HepG2 (cell line): ENCODE results near the gene IL17D. TPM values are rescaled to one million over a fixed set of nuclear protein-coding genes. Genes with fewer than 3 reads are reported as not detected.

ENCODE experiments used
- ATAC-seq: fragments of 200-7000 bp; cut with Tn5 transposase; 3 replicates; pipeline ENCODE4 v1.9.1; 2020; ENCODE audit warnings: mild to moderate bottlenecking, moderate library complexity
- BruUV-seq: library from RNA; stranded (reverse); fragments of 400-500 nt; replicated peaks from 2 replicates; lab custom pipeline; 2021; lab: Mats Ljungman, UMichigan
- CTCF ChIA-PET: fragments of 300-600 bp; formaldehyde crosslinking; extraction: SDS; loops from one replicate; lab custom pipeline; 2021; ENCODE audit warnings: low total read pairs, inconsistent platforms, low intra/inter-chr PET ratio; lab: Yijun Ruan, JAX
- POLR2A ChIA-PET: fragments of 350-600 bp; sonication (Branson Sonifier 250); formaldehyde crosslinking; loops from one replicate; lab custom pipeline; 2020; ENCODE audit warnings: antibody characterized with exemption, inconsistent platforms; lab: Yijun Ruan, JAX
- DNase-seq: peaks from one replicate; pipeline ENCODE4 v3.0.0-alpha.2; 2015; ENCODE audit warnings: low spot score
- FAIRE-seq: peaks from 3 replicates; lab custom pipeline; 2011; peaks lifted over from hg19 to GRCh38; lab: Jason Lieb, UNC
- H2AFZ ChIP-seq: one replicate; pipeline ENCODE4 v1.6.1; 2011; ENCODE audit warnings: low read length, inconsistent platforms
- H3K27ac ChIP-seq: fragments of 300-600 bp; 3 replicates; pipeline ENCODE4 v1.8.0; 2011; ENCODE audit warnings: mixed run types, mild to moderate bottlenecking, mixed read lengths, low read length, inconsistent platforms; ENCODE audit not compliant: insufficient read depth; ENCODE audit errors: extremely low read length
- H3K27me3 ChIP-seq, 2 experiments: fragments of 200-600 bp in 1 of 2; 2 replicates in 1 of 2; 3 replicates in 1 of 2; pipeline versions ENCODE4 v1.6.0 to v1.8.0; 2011; ENCODE audit warnings: low read length in 2 of 2, mild to moderate bottlenecking in 2 of 2, moderate library complexity in 2 of 2, inconsistent platforms in 1 of 2; ENCODE audit not compliant: insufficient read depth in 2 of 2, control insufficient read depth in 1 of 2
- H3K36me3 ChIP-seq, 2 experiments: fragments of 200-600 bp in 1 of 2; replicated peaks in 1 of 2; 2 replicates in 1 of 2; 3 replicates in 1 of 2; pipeline versions ENCODE4 v1.5.1 to v1.8.0; 2011; ENCODE audit warnings: low read length in 2 of 2, inconsistent platforms in 1 of 2; ENCODE audit not compliant: insufficient read depth in 2 of 2, control insufficient read depth in 1 of 2
- H3K4me1 ChIP-seq: 2 replicates; pipeline ENCODE4 v1.5.1; 2012; ENCODE audit warnings: low read length, inconsistent platforms; ENCODE audit not compliant: insufficient read depth
- H3K4me2 ChIP-seq: 2 replicates; pipeline ENCODE4 v1.6.0; 2011; ENCODE audit warnings: low read depth, low read length, inconsistent platforms
- H3K4me3 ChIP-seq, 3 experiments: fragments of 200-600 bp in 1 of 3; sonication (generic), shearing (Covaris generic) in 1 of 3; replicated peaks in 1 of 3; 2 replicates each; pipeline ENCODE4 v1.5.1; 2011 to 2016; ENCODE audit warnings: low read length in 3 of 3, inconsistent platforms in 2 of 3, low read depth in 2 of 3, mild to moderate bottlenecking in 2 of 3, control low read depth in 1 of 3, mixed read lengths in 1 of 3; ENCODE audit not compliant: insufficient read depth in 1 of 3
- H3K79me2 ChIP-seq: one replicate; pipeline ENCODE4 v1.6.1; 2011; ENCODE audit warnings: low read length, inconsistent platforms; ENCODE audit not compliant: insufficient read depth
- H3K9ac ChIP-seq: 2 replicates; pipeline ENCODE4 v1.6.0; 2011; ENCODE audit warnings: mild to moderate bottlenecking, low read depth, low read length, inconsistent platforms; ENCODE audit not compliant: insufficient read depth
- H3K9me3 ChIP-seq: 2 replicates; pipeline ENCODE4 v1.5.1; 2012; ENCODE audit warnings: mild to moderate bottlenecking, low read length
- H4K20me1 ChIP-seq: 2 replicates; pipeline ENCODE4 v1.6.0; 2011; ENCODE audit warnings: inconsistent platforms, mild to moderate bottlenecking, low read length, moderate library complexity; ENCODE audit not compliant: insufficient read depth
- ESRRA ChIP-seq: sonication (generic); formaldehyde crosslinking; IDR thresholded peaks from 2 replicates; pipeline ENCODE4 v1.5.1; 2020; ENCODE audit warnings: mild to moderate bottlenecking, low read depth, missing genetic modification reagents
- KIAA2018 ChIP-seq: sonication (generic); formaldehyde crosslinking; IDR thresholded peaks from 2 replicates; pipeline ENCODE4 v1.5.0; 2020; ENCODE audit warnings: mild to moderate bottlenecking, missing genetic modification reagents, borderline replicate concordance
- RORA ChIP-seq: sonication (generic); formaldehyde crosslinking; IDR thresholded peaks from 2 replicates; pipeline ENCODE4 v1.5.0; 2020; ENCODE audit warnings: mild to moderate bottlenecking, missing genetic modification reagents, moderate library complexity
- SAP130 ChIP-seq: IDR thresholded peaks from 2 replicates; pipeline ENCODE4 v1.6.1; 2016; ENCODE audit warnings: low read depth
- SRSF1 ChIP-seq: fragments of 200-400 bp; formaldehyde crosslinking; optimal IDR thresholded peaks from 2 replicates; pipeline ENCODE3; 2017; ENCODE audit warnings: mild to moderate bottlenecking, low read depth, low read length, moderate library complexity
- ZNF12 ChIP-seq: sonication (generic); formaldehyde crosslinking; IDR thresholded peaks from 2 replicates; pipeline ENCODE4 v1.5.0; 2020; ENCODE audit warnings: missing genetic modification reagents
- ZNF564 ChIP-seq: sonication (generic); formaldehyde crosslinking; IDR thresholded peaks from 2 replicates; pipeline ENCODE4 v1.8.1; 2023; ENCODE audit warnings: mild to moderate bottlenecking, missing genetic modification reagents
- WGBS: methylation state at CpG from one replicate; pipeline ENCODE4 v1.1.6; 2017; ENCODE audit warnings: low lambda C conversion rate; 5-methylcytosine and 5-hydroxymethylcytosine counted together
- in situ Hi-C: cut with HindIII; loops from 2 replicates; pipeline ENCODE4 v1.10.0; 2017; ENCODE audit warnings: low pct_unique_long_range_greater_than_20kb; ENCODE audit not compliant: extremely low pct_ligation_motif_present
- intact Hi-C: fragments of 100-400 bp; cut with micrococcal nuclease; formaldehyde crosslinking; loops from one replicate; pipeline ENCODE4 v1.10.0; 2022; ENCODE audit not compliant: unreplicated experiment
- polyA plus RNA-seq, 8 experiments: library from polyadenylated mRNA; depleted of rRNA in 3 of 8; stranded (reverse) in 7 of 8; unstranded in 1 of 8; fragments of >200 nt; fragmentation: Illumina TruSeq in 4 of 8; extraction: Trizol in 4 of 8; gene quantifications; 2 replicates each; pipeline versions ENCODE4 v1.2.1 to v1.2.3, GENCODE V29; 2011 to 2016; ENCODE audit warnings: low read depth in 4 of 8, missing spikeins in 1 of 8, mixed read lengths in 1 of 8; ENCODE audit not compliant: insufficient read depth in 1 of 8
- total RNA-seq, 5 experiments: library from RNA; depleted of rRNA; stranded (reverse); fragments of >200 nt; fragmentation: Illumina TruSeq; extraction: Trizol; gene quantifications; 2 replicates each; pipeline ENCODE4 v1.2.3, GENCODE V29; 2016; ENCODE audit warnings: low read depth in 1 of 5

The IL17D gene
- total and polyA plus RNA-seq, 2 of the 13 experiments (the other 11 are each of a cell fraction or from before 2014, with no cell fraction given): 1.1 to 2.2 TPM

GRCh38 chr13:20713014-20713376 lies 9.5 kb downstream of the IL17D start (continued):
- TF ChIP-seq ESRRA (CRISPR knock-in tag) (no peak), SAP130 (CRISPR knock-in tag) (0 out of 2 replicates have a peak, but pooled peaks have one; percentile 4), SRSF1 (peak; percentile 8), ZNF564 (CRISPR knock-in tag) (no peak)

GRCh38 chr13:20713751-20714150 lies 10.3 kb downstream of the IL17D start:
- Histone ChIP-seq H3K79me2 (no peaks in the 10 kb centered on the region), H3K9me3 (no peaks in the 10 kb centered on the region), H3K4me2 (peak overlapping the region; percentile 91), H2AFZ (no peak overlapping the region), H4K20me1 (no peaks in the 10 kb centered on the region), H3K36me3 (no peaks in the 10 kb centered on the region), H3K27ac (no peak overlapping the region), H3K27me3 (no peaks in the 10 kb centered on the region; a peak in 1 of 5 replicates), H3K4me3 (peak overlapping the region in 2 of 3 experiments; percentile 22 to 61; a peak in 3 of 6 replicates), H3K9ac (no peak overlapping the region), H3K4me1 (peaks cover 57% of the 10 kb centered on the region)
- ATAC-seq (peak; percentile 5; the same call in 1 of the 3 replicates), DNase-seq (no peak), FAIRE-seq (no peak)
- POLR2A ChIA-PET: no interaction called here
- TF ChIP-seq ZNF12 (CRISPR knock-in tag) (0 out of 2 replicates have a peak, but pooled peaks have one; percentile 23), RORA (no peak), KIAA2018 (no peak)
- in situ Hi-C loops: no loop called here
- no TSS peak for BruUV-seq
- intact Hi-C loops: loop anchor here (2.0 kb wide), 2 partner anchors 115 to 211 kb away; no protein-coding TSS in a partner anchor
- CTCF ChIA-PET: interaction anchor here (1.6 to 2.7 kb wide), 2 partner anchors 211 to 218 kb away, joined by 8 to 21 read pairs; no protein-coding TSS in a partner anchor
- WGBS: 31% methylated on average over 8 of the region's 11 CpGs
